Tibial nerve (tissue), 4 donors: ENCODE measurements around the gene DCT.

Experiments
- CTCF ChIP-seq, 5 experiments: fragments of 200-600 bp in 3 of 5; fragments of 450-650 bp in 2 of 5; sonication (generic) in 3 of 5; IDR thresholded peaks; one replicate each; pipeline ENCODE4 v1.5.1; 2016 to 2019; ENCODE audit warnings: antibody characterized with exemption in 5 of 5, mild to moderate bottlenecking in 3 of 5, moderate library complexity in 2 of 5
- EP300 ChIP-seq, 2 donors: sonication (generic); formaldehyde crosslinking; IDR thresholded peaks; one replicate each; pipeline ENCODE4 v1.6.1; 2017; ENCODE audit warnings: antibody characterized with exemption in 2 of 2, mild to moderate bottlenecking in 1 of 2
- POLR2A ChIP-seq, 2 donors: fragments of 450-650 bp; IDR thresholded peaks; one replicate each; pipeline ENCODE4 v1.6.1; 2017; ENCODE audit warnings: antibody characterized with exemption in 2 of 2, mild to moderate bottlenecking in 2 of 2, moderate library complexity in 2 of 2

DNA sequence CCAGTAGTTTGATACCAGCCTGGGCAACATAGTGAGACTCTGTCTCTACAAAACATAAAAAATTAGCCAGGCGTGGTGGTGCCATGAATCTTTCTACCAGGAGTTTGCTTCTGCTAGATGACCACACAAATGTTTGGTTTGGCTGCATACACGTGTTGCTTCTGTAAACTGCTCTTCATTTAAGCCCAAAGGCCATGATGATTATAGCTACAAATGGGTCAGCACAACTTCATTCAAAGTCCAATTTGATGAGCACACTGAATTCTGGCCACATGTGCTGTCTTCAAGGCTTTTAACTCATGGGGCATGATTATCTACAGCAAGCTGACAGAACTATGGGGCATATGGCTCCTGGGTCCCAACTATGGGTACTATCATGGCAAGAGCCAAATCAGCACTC is 46.3 kb upstream of the DCT start:
- TF ChIP-seq CTCF (IDR thresholded peaks at IDR 0.05) (no peak), POLR2A (IDR thresholded peaks at IDR 0.05) (no peak), EP300 (IDR thresholded peaks at IDR 0.05) (no peak)
